HG03354 (cell line): ENCODE measurements around the gene ZBED4.
A peak's percentile ranks its signal among the peaks of the same experiment; 100 is the strongest.
"Not testable (repeated sequence)": the region's sequence is repeated elsewhere in the genome, so short reads cannot be mapped to it uniquely, and the experiment has no call there.

Source experiments
- ATAC-seq: cut with Tn5 transposase; IDR thresholded peaks from one replicate; pipeline ENCODE4 v1.9.1; 2021; ENCODE audit warnings: mild to moderate bottlenecking; ENCODE audit not compliant: unreplicated experiment, poor library complexity, severe bottlenecking

Gene ZBED4

DNA sequence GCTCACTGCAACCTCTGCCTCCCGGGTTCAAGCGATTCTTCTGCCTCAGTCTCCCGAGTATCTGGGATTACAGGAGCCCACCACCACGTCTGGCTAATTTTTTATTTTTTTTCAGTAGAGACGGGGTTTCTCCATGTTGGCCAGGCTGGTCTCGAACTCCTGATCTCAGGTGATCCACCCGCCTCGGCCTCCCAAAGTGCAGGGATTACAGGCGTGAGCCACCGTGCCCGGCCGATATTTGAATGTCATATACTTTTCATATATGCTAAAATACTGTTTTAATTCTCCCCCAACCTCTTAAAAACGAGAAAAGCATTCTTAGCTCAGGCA, 1.1 kb upstream of the ZBED4 start:
- ATAC-seq: not testable (repeated sequence)

DNA sequence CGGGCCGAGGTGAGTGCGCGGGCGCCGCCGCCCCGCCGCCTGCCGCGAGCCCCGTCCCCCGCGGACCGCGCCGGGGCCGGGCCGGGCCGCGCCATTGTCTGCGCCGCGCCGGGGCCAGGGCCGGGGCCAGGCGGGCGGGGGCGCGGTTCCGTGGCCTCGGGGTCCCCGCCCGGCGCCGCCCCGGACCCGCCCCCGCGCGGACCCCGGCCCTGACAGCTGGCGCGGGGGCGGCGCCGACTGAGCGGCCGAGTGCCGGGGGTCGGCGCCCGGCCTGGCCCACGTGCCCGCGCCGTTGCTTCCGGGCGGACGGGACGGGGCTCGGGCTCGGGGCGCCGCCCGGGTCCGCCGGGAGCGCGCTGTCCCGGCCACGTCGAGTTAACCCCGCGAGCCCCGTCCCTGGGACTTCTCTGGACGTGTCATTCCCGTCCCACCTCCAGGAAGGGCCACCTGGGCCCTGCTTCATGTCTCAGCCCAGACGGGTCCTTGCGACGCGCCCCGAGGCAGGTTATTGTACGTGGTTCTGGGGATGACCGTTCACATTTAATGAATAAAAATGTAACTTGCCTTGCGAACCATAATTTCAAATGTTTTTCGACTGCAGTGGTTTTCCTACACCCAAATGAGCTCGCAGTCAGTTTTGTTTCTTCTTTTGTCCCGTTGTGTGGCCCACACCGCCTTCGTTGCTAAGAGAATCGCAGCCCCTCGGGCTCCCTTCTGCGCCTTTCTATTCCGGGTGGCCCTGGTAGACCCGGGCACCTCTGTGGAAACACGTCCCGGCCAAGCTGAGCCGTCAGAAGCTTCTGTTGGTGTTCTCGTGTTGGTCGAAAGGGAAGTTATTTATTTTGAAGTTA, 562 bp downstream of the ZBED4 start:
- ATAC-seq: peak; percentile 17

DNA sequence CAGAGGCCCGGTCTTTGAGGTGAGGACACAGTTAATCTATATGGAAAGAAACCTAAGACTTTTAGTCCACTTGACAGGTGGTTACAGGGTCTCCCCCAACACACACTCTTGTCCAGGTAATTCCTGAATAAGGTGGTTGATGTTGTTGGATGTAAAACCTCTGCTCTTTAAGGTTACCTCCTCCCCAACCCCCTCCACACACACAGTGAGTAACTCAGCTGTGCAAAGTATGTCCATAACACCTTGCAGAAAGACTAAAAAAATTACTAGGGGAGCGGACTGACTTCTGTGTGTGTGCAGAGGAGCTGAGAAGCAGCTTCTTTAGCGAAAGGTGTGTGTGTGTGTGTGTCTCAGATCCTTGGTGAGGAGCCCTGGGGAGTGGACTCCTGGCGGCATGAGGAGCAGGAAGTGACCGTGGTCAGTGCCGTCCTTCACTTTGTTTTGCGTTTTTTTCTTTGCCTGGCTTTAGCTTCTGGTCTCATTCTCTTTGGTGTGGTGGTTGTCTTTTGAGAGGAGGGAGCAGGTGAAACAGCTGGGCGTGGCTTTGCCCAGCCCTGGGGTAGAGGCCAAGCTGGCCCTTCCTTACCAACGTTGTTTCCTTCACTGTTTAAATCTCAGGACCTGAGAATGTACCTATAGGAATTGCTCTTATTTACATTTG, 1.7 kb downstream of the ZBED4 start:
- ATAC-seq: no peak

DNA sequence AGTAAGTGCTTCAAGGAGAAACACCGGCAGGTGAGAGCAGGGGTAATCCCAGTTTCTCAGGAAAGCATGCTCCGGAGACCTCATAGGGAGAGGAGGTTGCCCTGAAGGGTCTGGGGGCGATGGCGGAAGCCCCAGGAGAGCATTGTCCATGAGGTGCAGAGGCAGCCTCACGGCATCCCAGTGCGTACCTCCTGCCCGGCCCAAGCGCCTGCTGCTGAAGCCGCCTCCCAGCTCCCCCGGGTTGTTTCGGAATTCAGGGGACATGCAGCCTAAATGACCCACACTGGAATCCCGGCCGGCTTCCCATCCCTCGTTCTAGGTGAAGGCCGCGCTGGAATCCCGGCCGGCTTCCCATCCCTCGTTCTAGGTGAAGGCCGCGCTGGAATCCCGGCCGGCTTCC, 2.7 kb downstream of the ZBED4 start:
- ATAC-seq: no peak

DNA sequence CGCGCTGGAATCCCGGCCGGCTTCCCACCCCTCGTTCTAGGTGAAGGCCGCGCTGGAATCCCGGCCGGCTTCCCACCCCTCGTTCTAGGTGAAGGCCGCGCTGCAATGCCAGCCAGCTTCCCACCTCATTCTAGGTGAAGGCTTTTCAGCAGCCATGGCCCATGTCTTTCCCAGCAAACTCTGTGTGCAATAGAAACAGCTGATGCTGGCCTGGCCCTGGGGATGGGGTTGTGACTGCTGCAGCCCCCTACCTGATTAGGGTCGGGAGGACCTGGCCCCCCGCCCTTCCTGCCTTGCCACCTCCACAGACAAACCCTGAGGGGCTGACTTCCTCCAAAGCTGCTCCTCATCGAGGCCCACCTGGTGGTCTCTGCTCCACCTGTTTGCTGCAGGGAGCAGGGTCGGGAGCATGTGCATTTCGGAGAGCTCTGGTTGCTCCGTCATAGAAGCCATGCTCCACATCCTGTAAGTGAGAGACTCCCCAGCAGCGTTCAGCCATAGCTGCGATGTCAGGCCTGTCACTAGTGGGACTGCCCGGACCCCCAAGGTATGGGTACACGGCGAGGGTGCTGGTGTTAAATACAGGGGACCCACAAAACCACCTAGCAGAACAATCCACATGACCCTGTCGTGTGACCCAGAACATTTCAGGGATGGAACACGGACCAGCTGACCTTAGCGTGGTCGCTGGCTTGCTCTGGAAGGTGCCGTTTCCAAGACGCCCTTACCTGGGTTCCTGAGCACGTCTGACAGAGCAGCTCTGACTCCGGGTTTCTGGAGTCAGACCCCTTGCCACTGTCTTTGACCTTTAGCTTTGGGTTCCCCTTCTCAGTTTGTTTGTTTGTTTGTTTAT, 3.3 kb downstream of the ZBED4 start:
- ATAC-seq: no peak

DNA sequence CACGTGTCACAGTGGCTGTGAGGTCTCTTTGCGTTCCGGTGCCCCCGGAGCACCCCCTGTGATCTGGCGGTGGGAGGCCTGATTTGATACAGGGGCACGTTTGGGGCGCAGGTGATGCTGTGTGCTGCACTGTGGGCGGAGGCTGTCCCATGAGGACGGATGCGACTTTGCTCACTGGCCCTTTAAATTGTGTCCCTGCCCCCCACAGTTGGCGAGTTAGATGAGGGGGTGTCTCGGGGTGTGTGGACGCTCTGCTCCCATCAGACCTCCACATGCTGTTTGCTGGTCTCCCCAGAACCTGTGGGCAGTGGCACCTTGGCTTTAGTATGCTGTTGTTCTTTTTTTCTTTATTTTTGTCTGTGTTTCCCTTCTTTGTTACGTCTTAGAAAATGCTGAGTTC, 5.2 kb downstream of the ZBED4 start:
- ATAC-seq: no peak

DNA sequence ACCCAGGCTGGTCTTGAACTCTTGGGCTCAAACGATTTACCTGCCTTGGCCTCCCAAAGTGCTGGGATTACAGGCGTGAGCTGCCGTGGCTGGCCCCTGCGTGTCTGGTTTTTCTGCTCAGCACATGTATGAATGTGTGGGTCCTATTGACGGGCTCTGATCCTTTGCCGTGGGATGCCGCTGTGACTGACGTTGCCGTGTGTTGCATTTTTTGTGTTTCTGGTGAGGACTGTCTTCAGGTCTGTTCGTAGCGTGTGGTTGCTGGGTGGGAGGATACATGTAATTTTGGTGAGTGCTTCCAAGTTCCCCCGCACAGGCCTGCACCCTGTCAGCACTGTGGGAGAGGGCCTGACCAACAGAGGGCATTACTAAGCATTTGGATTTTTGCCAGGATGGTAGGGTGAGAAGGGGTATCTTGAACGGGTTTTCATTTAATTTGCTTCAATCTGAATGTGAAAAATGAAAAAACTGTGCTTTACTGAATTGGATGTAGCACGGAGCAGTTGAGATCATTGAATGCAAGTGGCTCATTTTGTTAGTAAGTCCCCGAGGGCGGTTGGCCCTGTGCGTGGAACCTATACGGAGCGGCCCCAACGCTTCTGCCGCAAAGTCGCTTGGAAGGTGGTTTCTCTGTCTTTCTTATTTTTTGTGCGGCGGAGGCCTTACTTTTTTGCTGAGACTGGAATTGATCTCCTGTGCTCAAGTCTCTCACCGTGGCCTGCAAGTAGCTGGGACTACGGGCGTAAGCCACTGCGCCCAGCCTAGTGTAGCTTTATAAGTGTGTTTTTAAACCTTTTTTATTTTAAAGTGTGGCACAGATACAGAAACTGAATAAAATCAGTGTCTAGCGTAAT, 8.2 kb downstream of the ZBED4 start:
- no peak for ATAC-seq

DNA sequence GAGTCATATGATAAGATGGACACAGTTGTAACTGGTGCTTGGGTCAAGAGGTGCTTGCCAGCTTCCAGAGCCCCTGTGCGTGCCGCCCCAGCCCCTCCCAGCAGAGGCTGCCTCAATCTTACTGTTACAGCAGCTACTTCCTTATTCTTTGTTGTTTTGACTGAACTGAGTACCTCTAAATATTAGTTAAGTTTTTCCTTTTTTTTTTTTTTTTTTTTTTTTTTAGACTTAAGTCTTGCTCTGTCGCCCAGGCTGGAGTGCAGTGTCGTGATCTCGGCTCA, 8.8 kb downstream of the ZBED4 start:
- ATAC-seq: no peak

DNA sequence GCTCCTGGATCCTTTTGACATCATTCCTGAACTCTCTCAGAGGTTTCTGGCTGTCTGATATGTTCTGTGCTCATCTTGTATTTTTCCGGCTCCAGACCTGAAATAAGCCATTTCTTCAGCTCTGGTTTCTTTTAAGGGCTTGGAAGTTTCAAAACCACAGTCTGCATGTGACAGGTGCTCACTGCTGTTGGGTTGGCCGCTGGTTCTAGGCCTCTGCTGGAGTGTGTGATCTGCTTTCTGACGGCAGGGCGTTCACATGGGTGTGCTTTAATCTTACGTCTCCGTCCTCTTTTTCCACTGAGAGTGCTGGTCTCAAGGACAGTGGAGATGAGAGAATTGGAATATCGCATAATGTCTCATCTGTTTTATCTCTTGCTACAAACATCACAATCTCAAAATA, 10.3 kb downstream of the ZBED4 start:
- no peak for ATAC-seq

DNA sequence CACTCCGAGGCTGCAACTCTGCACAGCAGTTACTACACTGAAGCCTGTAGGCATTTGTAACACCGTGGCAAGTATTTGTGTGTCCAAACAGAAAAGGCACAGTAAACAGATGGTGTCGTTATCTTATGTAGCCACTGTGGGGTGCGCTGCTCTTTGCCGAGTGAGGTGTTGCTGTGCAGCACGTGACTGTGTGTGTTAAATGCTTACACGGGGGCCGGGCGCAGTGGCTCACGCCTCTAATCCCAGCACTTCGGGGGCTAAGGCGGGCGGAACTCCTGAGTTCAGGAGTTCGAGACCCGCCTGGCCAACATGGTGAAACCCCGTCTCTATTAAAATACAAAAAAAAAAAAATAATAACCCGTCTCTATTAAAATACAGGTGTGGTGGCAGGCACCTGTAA, 11.5 kb downstream of the ZBED4 start:
- no peak for ATAC-seq

DNA sequence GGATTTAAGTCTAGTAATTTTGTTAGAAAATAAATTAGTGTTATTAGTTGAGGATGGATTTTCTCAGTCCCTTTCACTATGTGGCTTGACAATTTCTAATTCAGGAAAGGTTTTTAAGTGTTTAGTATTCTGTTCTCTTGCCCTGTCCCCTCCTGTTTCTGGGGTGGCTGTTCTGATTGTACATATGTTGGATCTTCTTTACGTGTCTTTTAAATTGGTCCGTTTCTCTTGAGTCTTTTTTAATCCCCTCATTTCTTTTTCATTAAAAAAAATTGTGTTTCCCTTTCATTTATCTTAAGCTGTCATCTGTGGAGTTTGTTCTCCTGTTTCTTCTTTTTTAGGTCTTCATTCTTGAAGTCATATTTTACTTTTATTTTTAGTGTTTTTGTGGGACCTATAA, 12.5 kb downstream of the ZBED4 start:
- ATAC-seq: no peak

DNA sequence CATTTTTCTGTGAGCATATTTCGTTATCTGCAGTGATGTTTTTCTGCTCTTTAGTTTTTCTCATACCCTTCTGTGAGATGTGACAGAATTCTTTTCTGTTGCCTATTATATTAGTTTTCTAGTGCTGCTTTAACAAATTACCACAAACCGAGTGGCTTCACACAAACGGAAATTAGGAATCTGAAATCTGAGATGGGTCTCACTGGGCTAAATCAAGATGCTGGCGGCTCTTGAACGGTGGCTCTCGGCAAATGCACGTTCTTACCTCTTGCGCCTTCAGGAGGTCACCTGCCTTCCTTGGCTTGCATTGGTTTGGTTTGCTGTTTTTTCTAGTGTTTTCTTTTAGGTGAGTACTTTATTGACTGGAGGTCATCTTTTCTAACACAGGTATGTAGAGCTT, 13.0 kb downstream of the ZBED4 start:
- ATAC-seq: no peak

DNA sequence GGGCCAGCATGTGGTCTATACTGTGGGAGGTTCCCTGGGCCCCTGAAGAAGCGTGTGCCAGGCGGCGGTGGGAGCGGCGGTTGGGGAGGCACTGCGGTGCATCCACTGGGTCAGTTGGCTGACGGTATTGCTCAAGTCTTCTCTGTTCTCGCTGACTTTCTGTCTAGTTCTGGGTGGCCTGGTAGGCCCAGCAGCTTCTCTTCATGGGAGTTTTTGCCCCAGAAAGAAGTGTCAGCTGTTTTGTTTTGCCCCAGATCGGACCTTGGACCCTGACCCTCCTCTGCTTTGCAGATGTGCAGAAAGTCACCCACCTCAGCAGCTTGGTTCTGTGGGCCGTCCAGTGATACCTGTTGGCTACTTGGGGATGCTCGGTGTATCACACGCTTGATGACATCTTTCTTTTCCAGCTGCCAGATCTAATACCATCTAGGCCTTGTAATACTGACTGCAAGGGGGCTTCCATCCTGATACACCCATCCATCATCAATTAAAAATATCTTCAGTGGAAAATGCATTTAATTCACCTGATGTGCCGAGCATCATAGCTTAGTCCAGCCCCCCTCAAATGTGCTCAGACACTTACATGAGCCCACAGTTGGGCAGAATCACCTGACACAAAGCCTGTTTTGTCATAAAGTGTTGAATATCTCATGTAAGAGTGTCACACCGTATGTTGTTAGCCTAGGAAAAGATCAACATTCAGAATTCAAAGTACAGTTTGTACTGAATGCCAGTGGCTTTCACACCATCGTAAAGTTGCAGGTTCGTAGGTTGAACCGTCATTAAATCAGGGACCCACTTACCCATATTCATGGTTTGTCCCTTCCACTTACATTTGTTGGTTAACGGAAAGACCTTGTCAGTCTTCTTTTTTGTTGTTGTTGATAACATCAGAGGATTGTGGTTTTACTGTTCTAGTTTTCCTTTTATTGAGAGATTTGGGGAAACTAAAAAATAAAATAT, 13.9 kb downstream of the ZBED4 start:
- ATAC-seq: no peak

DNA sequence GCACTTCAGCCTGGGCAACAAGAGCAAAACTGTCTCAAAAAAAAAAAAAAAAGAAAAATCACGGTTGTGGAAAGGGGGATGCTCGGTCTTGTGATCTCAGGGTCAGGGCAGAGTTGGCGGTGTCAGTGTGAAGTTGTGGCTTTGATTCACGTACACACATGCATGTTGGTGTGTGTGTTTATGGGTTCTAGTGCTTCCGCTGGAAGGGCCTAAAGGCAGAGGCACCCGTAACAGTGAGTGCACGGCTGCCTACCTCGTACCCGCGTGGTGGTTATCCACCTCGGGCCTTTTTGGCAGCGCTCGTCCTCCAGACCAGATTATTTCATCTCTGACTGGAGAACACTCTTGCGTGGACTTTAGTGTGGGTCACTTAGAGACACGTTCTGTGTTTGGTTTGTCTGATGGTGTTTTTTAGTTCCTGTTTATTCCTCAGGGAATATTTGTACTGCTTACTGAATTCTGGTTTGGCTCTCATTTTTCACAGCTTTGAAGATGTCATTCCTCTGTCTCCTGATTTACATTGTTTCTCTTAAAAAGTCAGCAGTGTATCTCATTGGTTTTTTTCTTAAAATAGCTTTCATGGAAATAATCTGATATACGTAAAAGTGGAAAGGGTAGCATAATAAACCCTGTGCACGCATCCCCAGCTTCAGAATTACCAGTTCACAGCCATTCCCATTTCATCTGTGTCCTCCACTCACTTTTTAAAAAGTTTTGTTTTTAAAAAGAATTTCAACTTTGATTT, 15.6 kb downstream of the ZBED4 start:
- no peak for ATAC-seq

DNA sequence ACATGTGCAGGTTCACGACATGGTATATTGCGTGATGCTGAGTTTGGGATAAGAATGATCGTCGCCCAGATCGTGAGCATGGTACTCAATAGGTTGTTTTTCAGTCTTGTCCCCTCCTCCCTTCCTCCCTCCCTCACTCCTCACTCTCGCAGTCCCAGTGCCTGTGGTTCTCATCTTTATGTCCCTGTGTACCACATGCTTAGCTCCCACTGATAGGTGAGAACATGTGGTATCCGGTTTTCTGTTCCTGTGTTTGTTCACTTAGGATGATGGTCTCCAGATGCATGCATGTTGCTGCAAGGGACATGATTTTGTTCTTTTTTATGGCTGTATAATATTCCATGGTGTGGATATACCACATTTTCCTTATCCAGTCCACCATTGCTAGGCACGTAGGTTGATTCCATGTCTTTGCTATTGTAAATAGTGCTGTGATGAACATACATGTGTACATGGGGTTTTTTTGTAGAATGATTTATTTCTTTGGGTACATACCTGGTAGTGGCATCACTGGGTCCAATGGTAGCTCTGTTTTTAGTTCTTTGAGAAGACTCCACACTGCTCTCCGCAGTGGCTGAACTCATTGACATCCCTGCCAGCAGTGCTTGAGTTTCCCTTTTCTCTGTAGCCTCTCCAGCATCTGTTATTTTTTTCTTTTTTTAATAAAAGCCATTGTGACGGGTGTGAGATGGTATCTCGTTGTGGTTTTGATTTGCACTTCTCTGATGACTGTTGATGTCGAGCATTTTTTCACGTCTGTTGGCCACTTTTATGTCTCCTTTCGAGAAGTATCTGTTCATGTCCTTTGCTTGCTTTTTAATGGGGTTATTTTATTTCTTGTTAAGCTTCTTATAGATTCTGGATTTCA, 16.4 kb downstream of the ZBED4 start:
- no peak for ATAC-seq

DNA sequence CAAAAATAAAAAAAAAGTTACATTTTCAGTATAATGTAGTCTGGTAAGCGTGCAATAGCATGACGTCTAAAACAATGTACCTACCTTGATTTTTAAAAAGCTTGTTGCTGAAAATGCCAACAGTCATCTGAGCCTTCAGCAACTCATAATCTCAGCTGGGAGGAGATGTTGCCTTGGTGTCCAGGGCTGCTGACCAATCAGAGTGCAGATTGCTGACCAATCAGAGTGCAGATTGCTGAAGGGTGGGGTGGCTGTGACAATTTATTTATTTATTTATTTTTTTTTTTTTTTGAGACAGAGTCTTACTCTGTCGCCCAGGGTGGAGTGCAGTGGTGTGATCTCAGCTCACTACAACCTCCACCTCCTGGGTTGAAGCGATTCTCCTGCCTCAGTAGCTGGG, 17.8 kb downstream of the ZBED4 start:
- ATAC-seq: no peak

DNA sequence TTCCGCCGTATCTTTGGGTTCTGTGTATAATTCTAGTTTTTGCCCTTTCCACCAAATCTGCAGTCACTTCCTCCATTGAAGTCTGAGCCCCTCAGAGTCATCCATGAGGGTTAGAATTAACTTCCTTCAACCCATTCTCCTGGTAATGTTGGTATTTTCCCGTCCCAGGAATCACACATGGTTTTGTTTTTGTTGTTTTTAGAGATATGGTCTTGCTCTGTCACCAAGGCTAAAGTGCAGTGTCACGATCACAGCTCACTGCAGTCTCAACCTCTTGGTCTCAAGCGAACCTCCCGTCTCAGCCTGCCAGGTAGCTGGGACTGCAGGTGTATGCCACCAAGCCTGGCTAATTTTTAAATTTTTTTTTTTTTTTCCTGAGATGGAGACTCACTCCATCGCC, 18.7 kb downstream of the ZBED4 start:
- ATAC-seq: no peak
